IPS-20b (cell line): Measurements from ENCODE around the gene OR14I1.

Experiments used
- H3K27ac ChIP-seq: one replicate; pipeline ENCODE4 v1.5.1; 2013; ENCODE audit warnings: low read length
- H3K27me3 ChIP-seq: 2 replicates; pipeline ENCODE4 v1.6.1; 2013; ENCODE audit warnings: mild to moderate bottlenecking, low read length, inconsistent platforms; ENCODE audit not compliant: insufficient read depth
- H3K36me3 ChIP-seq: 2 replicates; pipeline ENCODE4 v1.6.1; 2013; ENCODE audit warnings: low read depth, mild to moderate bottlenecking, inconsistent platforms, low read length, moderate library complexity; ENCODE audit not compliant: insufficient read depth
- H3K4me1 ChIP-seq: 2 replicates; pipeline ENCODE4 v1.6.1; 2013; ENCODE audit warnings: mild to moderate bottlenecking, control low read depth, inconsistent platforms, low read length, moderate library complexity; ENCODE audit not compliant: insufficient read depth
- H3K4me3 ChIP-seq: 2 replicates; pipeline ENCODE4 v1.5.1; 2013; ENCODE audit warnings: mild to moderate bottlenecking, low read length, inconsistent platforms
- H3K9ac ChIP-seq: 2 replicates; pipeline ENCODE4 v1.6.1; 2013; ENCODE audit warnings: low read depth, mild to moderate bottlenecking, inconsistent platforms, low read length, moderate library complexity
- H3K9me3 ChIP-seq: 2 replicates; pipeline ENCODE4 v1.6.1; 2013; ENCODE audit warnings: mild to moderate bottlenecking, low read depth, low read length, inconsistent platforms; ENCODE audit not compliant: insufficient read depth

OR14I1 gene

GRCh38 chr1:248710305-248710900 is 7.8 kb upstream of the OR14I1 start:
- H3K9me3 ChIP-seq: peaks cover 94% of the 10 kb centered on the region

GRCh38 chr1:248704606-248705005 is 2.0 kb upstream of the OR14I1 start:
- H3K27me3 ChIP-seq: no peaks in the 10 kb centered on the region
- no peaks in the 10 kb centered on the region for H3K36me3 ChIP-seq
- peaks cover 97% of the 10 kb centered on the region for H3K9me3 ChIP-seq
- H3K4me1 ChIP-seq: no peaks in the 10 kb centered on the region
- no peak overlapping the region for H3K4me3 ChIP-seq
- no peak overlapping the region for H3K27ac ChIP-seq
- no peak overlapping the region for H3K9ac ChIP-seq

More at GRCh38 chr1:248710305-248710900, 7.8 kb upstream of the OR14I1 start:
- Histone ChIP-seq H3K36me3 (no peaks in the 10 kb centered on the region), H3K9ac (no peak overlapping the region), H3K27me3 (no peaks in the 10 kb centered on the region), H3K4me1 (no peaks in the 10 kb centered on the region), H3K4me3 (no peak overlapping the region), H3K27ac (no peak overlapping the region)

- Histone ChIP-seq H3K9me3 (peaks cover 97% of the 10 kb centered on the region), H3K27ac (no peak overlapping the region), H3K36me3 (no peaks in the 10 kb centered on the region), H3K27me3 (no peaks in the 10 kb centered on the region), H3K9ac (no peak overlapping the region), H3K4me3 (no peak overlapping the region), H3K4me1 (no peaks in the 10 kb centered on the region)
Measured at GRCh38 chr1:248703674-248704073, 1.1 kb upstream of the OR14I1 start.

GRCh38 chr1:248699099-248699498 is 3.5 kb downstream of the OR14I1 start:
- Histone ChIP-seq H3K9me3 (peaks cover 88% of the 10 kb centered on the region), H3K27me3 (no peaks in the 10 kb centered on the region), H3K4me1 (no peaks in the 10 kb centered on the region), H3K36me3 (no peaks in the 10 kb centered on the region), H3K27ac (no peak overlapping the region), H3K9ac (no peak overlapping the region), H3K4me3 (no peak overlapping the region)

- Histone ChIP-seq H3K4me3 (no peak overlapping the region), H3K27ac (no peak overlapping the region), H3K4me1 (no peaks in the 10 kb centered on the region), H3K9ac (no peak overlapping the region), H3K36me3 (no peaks in the 10 kb centered on the region), H3K27me3 (no peaks in the 10 kb centered on the region), H3K9me3 (peaks cover 88% of the 10 kb centered on the region)
Measured at GRCh38 chr1:248697907-248698306, 4.7 kb downstream of the OR14I1 start.

DNA sequence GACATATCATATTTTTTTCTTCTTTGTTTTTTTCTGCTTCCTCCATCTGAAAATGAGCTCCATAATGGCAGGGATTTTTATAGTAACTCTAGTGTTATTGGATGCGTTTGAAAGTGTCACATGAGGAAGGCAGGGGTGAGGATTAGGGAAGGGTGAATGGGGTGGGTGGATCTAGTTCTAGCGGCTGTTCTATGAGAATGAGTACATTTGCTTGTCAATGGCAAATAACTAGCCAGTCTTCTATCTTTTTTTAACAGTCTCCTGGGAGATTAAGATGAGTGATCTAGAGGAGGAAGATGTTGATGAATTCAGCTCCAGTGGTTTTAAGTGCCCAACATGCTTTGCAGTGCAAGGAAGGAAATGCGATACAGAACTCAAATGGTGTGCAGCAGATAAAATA is 5.8 kb downstream of the OR14I1 start:
- H3K36me3 ChIP-seq: no peaks in the 10 kb centered on the region
- H3K9me3 ChIP-seq: peaks cover 87% of the 10 kb centered on the region
- peak overlapping the region; percentile 22; the same call in 1 of the 2 replicates for H3K4me3 ChIP-seq
- no peak overlapping the region for H3K9ac ChIP-seq
- no peaks in the 10 kb centered on the region for H3K27me3 ChIP-seq
- H3K27ac ChIP-seq: no peak overlapping the region
- no peaks in the 10 kb centered on the region for H3K4me1 ChIP-seq

DNA sequence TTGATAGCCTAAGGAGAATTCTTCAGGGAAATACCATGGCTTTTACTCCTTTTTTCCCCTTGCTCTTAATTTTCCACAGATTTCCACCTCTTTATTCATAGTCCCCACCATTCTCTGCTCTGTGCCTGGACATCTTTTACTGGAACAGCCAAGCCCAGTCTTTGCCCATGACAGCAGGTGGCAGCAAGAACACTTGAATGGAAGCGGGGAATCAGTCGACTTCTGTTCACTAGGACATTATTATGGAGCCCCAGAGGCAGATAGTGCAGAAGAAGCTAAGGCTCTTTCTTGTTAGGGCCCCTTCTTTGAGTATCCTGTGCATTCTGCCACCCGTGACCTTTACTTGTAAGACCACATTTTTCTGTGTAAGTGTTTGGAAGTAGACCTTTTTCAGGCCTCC is 6.3 kb downstream of the OR14I1 start:
- H3K9me3 ChIP-seq: peaks cover 86% of the 10 kb centered on the region
- H3K27me3 ChIP-seq: no peaks in the 10 kb centered on the region
- no peak overlapping the region for H3K9ac ChIP-seq

DNA sequence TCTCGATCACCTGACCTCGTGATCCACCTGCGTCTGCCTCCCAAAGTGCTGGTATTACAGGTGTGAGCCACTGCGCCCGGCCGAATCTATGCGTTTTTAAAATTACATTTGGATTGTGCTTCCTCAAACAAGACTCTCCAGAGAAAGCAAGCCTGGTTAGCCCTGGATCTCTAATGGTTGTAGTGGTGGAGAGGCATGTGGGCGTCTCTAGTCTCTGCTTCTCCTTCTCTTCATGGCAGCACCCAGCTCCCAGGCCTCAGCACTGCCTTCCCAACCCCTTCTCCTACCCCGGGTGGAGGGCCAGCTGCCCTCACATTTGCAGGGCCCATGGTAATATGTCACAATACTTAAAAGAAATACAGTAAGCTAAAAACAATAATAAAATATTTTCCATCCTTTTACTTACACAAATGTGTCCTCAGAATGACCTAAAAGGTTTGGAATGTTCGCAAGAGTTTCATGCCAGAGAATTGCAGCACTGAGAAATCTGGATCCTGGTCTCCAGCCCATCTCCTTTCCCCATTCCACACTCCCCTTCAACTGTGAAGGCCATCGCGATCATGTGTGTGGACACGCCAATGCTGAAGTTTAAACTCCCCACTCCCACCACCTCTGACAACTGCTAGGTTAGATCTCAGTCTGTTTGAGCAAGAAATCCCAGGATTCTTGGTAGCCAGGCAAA is 7.0 kb downstream of the OR14I1 start:
- H3K4me1 ChIP-seq: no peaks in the 10 kb centered on the region
- H3K27me3 ChIP-seq: no peaks in the 10 kb centered on the region
- no peak overlapping the region for H3K27ac ChIP-seq
- H3K36me3 ChIP-seq: no peaks in the 10 kb centered on the region
- H3K4me3 ChIP-seq: no peak overlapping the region
- no peak overlapping the region for H3K9ac ChIP-seq
- H3K9me3 ChIP-seq: peaks cover 86% of the 10 kb centered on the region

More for the DNA sequence above, 6.3 kb downstream of the OR14I1 start:
- no peaks in the 10 kb centered on the region for H3K4me1 ChIP-seq
- H3K4me3 ChIP-seq: peak overlapping the region; percentile 22; the same call in 1 of the 2 replicates
- no peaks in the 10 kb centered on the region for H3K36me3 ChIP-seq
- no peak overlapping the region for H3K27ac ChIP-seq

DNA sequence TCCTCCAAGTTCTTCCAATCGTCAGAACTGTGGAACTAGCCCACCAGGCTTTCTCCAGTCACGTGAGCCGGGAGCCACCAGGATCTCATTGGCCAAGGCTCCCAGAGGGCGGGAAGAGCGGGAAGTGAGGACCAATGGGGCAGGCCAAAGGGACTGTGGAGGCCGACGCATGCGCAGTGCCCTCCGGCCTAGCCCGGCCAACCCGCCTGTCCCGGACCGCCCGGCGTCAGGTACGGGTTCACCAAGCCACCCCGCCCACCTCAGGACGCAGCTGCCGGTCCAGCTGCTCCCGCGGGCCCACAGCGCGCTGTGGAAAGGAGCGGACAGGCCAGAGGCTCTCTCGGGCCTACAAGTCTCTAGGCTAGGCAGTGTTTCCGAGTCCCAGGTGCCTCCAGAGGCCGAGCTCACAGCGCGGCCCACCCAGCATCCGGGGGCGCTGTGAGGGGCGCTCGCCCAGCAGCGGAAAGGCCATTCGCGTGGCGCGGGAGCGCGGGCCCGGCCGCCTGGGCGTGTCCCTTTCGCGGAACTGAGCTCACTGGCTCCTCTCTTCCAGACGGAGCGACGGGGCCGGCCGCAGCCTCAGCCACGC is 10.9 kb downstream of the OR14I1 start:
- Histone ChIP-seq H3K4me1 (no peaks in the 10 kb centered on the region), H3K9me3 (peaks cover 84% of the 10 kb centered on the region), H3K27ac (no peak overlapping the region), H3K4me3 (no peak overlapping the region), H3K27me3 (no peaks in the 10 kb centered on the region), H3K36me3 (no peaks in the 10 kb centered on the region), H3K9ac (no peak overlapping the region)

DNA sequence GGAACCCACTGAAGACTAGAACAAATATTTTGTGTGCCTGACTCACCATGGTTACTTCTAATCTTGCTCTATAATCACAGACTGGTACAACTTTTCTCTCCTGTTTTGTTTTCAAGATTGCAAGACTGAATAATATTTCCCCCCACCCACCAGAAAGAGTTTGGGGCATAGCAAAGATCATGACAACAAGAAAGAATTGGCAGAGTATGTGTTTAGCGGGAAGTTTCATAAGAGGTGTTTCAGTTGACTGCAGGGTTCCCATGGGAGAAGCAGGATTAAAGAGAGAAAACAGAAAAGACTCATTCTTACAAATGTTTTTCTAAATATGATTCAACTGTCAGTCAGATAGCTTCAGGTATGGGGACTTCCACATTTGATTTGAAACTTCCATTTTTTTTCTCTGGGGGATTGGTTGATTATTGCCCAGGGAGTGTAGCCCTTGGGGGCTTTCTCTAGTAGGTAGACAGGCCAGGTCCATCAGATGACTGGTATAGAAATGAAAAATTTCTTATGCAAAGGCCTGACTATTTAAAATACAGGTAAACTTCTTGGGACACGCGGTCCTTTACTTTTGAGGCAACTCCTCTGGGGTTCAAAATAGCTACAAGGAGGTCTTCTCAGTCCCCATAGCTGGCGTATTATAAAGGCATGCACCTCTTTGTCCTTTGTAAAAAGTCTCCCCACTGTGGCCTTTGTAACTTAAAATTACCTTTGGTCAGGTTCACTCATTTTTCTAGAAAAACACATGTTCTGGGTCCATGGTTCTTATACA is 13.9 kb downstream of the OR14I1 start:
- H3K27me3 ChIP-seq: no peaks in the 10 kb centered on the region
- peaks cover 83% of the 10 kb centered on the region for H3K9me3 ChIP-seq
- H3K9ac ChIP-seq: no peak overlapping the region
- H3K36me3 ChIP-seq: no peaks in the 10 kb centered on the region
- H3K4me3 ChIP-seq: no peak overlapping the region
- H3K4me1 ChIP-seq: no peaks in the 10 kb centered on the region
- H3K27ac ChIP-seq: no peak overlapping the region

DNA sequence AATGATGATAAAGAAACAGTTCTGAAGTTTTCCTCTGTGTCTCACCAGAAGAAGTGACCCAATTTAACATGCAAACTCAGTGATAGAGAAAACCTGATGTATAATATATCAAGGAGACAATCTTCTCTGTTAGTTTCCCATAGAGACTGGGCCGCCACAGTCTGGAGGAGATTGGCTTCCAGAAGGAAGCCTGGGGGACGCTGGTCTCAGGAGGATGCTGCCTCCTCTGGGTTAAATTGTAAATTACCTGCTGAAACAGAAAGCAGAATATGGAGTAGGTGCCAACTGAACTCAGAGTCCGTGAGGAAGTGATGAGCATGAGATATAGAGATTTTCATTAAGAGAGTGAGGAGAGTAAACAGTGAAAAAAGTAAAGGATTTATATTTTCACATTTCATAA is 15.8 kb downstream of the OR14I1 start:
- Histone ChIP-seq H3K4me1 (no peaks in the 10 kb centered on the region), H3K27me3 (no peaks in the 10 kb centered on the region), H3K36me3 (no peaks in the 10 kb centered on the region), H3K27ac (no peak overlapping the region), H3K9me3 (peaks cover 82% of the 10 kb centered on the region), H3K4me3 (no peak overlapping the region), H3K9ac (no peak overlapping the region)
